DND-41 (cell line): ENCODE measurements around the gene KLRD1.
A peak's percentile ranks its signal among the peaks of the same experiment; 100 is the strongest.

Source experiments
- ATAC-seq: fragments of 200-7000 bp; cut with Tn5 transposase; 3 replicates; pipeline ENCODE4 v1.9.1; 2021; ENCODE audit warnings: low read depth; ENCODE audit not compliant: insufficient read depth
- DNase-seq: peaks from one replicate; pipeline ENCODE4 v3.0.0-alpha.2; 2020
- H2AFZ ChIP-seq: 2 replicates; pipeline ENCODE4 v1.6.0; 2012; ENCODE audit warnings: low read depth, low read length
- H3K27ac ChIP-seq: 2 replicates; pipeline ENCODE4 v1.5.1; 2012; ENCODE audit warnings: low read length, inconsistent platforms
- H3K27me3 ChIP-seq: fragments of 200-600 bp; sonication (generic); 2 replicates; pipeline ENCODE4 v1.6.0; 2012; ENCODE audit warnings: low read length, mild to moderate bottlenecking, inconsistent platforms; ENCODE audit not compliant: insufficient read depth, poor library complexity
- H3K36me3 ChIP-seq: 2 replicates; pipeline ENCODE4 v1.5.1; 2012; ENCODE audit warnings: low read length, inconsistent platforms; ENCODE audit not compliant: insufficient read depth
- H3K4me1 ChIP-seq: 2 replicates; pipeline ENCODE4 v1.5.1; 2012; ENCODE audit warnings: mild to moderate bottlenecking, low read length; ENCODE audit not compliant: insufficient read depth
- H3K4me2 ChIP-seq: 2 replicates; pipeline ENCODE4 v1.6.0; 2012; ENCODE audit warnings: mild to moderate bottlenecking, moderate library complexity, low read length, inconsistent platforms; ENCODE audit not compliant: insufficient read depth
- H3K4me3 ChIP-seq, 2 experiments: fragments of 200-600 bp in 1 of 2; shearing (Covaris generic) in 1 of 2; 2 replicates each; pipeline ENCODE4 v1.5.1; 2012 to 2016; ENCODE audit warnings: inconsistent platforms in 2 of 2, low read length in 2 of 2, mild to moderate bottlenecking in 2 of 2, low read depth in 1 of 2, moderate library complexity in 1 of 2
- H3K79me2 ChIP-seq: 2 replicates; pipeline ENCODE4 v1.6.0; 2012; ENCODE audit warnings: low read length, inconsistent platforms; ENCODE audit not compliant: insufficient read depth
- H3K9ac ChIP-seq: 2 replicates; pipeline ENCODE4 v1.6.0; 2012; ENCODE audit warnings: low read depth, mild to moderate bottlenecking, inconsistent platforms, low read length, moderate library complexity
- H3K9me3 ChIP-seq: 2 replicates; pipeline ENCODE4 v1.5.1; 2012; ENCODE audit warnings: low read length, moderate library complexity, mild to moderate bottlenecking, inconsistent platforms; ENCODE audit not compliant: insufficient read depth, severe bottlenecking
- H4K20me1 ChIP-seq: 2 replicates; pipeline ENCODE4 v1.6.0; 2012; ENCODE audit warnings: low read length; ENCODE audit not compliant: insufficient read depth
- CTCF ChIP-seq: IDR thresholded peaks from 2 replicates; pipeline ENCODE4 v1.5.1; 2012; ENCODE audit warnings: borderline replicate concordance, low read length, moderate library complexity, mild to moderate bottlenecking; ENCODE audit not compliant: poor library complexity, severe bottlenecking; ENCODE audit errors: extremely low read depth
- EZH2 ChIP-seq: IDR thresholded peaks from 3 replicates; pipeline ENCODE4 v1.6.1; 2012; ENCODE audit warnings: borderline replicate concordance, low read depth, mild to moderate bottlenecking, moderate library complexity, low read length, inconsistent platforms; ENCODE audit not compliant: severe bottlenecking

Gene KLRD1

GRCh38 chr12:10361084-10361483 lies 53.4 kb downstream of the KLRD1 start:
- Histone ChIP-seq H3K79me2 (no peaks in the 10 kb centered on the region), H3K4me2 (no peak overlapping the region), H2AFZ (0 out of 2 replicates have a peak overlapping the region, but pooled peaks have one; percentile 10), H3K9ac (no peak overlapping the region), H3K4me1 (peaks cover 32% of the 10 kb centered on the region), H3K4me3 (no peak overlapping the region), H3K36me3 (no peaks in the 10 kb centered on the region), H3K27ac (no peak overlapping the region), H3K9me3 (no peaks in the 10 kb centered on the region), H4K20me1 (no peaks in the 10 kb centered on the region), H3K27me3 (no peaks in the 10 kb centered on the region)
- no peak for ATAC-seq
- no peak for TF ChIP-seq EZH2
- no peak for TF ChIP-seq CTCF
- peak; percentile 21 for DNase-seq

GRCh38 chr12:10361622-10362021 lies 54.0 kb downstream of the KLRD1 start:
- no peak for DNase-seq
- Histone ChIP-seq H3K27me3 (no peaks in the 10 kb centered on the region), H3K4me1 (peaks cover 34% of the 10 kb centered on the region), H2AFZ (no peak overlapping the region; the same call in 1 of the 2 replicates), H3K9me3 (no peaks in the 10 kb centered on the region), H3K9ac (no peak overlapping the region), H3K4me3 (no peak overlapping the region), H3K4me2 (no peak overlapping the region), H4K20me1 (no peaks in the 10 kb centered on the region), H3K79me2 (no peaks in the 10 kb centered on the region), H3K36me3 (no peaks in the 10 kb centered on the region), H3K27ac (no peak overlapping the region)
- TF ChIP-seq CTCF (no peak), EZH2 (no peak)
- ATAC-seq: no peak

DNA sequence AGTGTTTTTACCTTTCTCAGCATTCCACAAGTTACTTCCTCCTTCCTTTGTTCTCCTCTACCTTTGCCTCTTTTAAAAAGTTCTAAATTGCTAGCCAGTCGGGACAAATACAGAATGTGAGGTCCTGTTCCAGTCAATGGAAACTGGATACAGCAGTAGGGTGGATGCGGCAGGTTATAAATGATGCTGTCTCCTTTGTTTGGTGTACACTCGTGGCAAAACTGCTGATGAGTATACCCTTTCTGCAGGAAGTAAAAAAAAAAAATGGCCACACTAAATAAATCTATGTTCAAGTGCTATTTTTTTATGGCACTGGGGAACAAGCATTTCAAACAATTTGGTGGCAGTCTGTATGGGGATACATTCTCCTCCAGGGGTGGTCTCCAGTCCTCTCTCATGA lies 54.7 kb downstream of the KLRD1 start:
- no peak overlapping the region for H2AFZ ChIP-seq
- H3K36me3 ChIP-seq: no peaks in the 10 kb centered on the region
- no peak for TF ChIP-seq CTCF
- DNase-seq (no peak), ATAC-seq (no peak)
- H3K9ac ChIP-seq: no peak overlapping the region
- H4K20me1 ChIP-seq: no peaks in the 10 kb centered on the region
- H3K9me3 ChIP-seq: no peaks in the 10 kb centered on the region
- H3K27me3 ChIP-seq: no peaks in the 10 kb centered on the region
- no peak overlapping the region for H3K27ac ChIP-seq
- H3K79me2 ChIP-seq: no peaks in the 10 kb centered on the region
- H3K4me2 ChIP-seq: no peak overlapping the region
- H3K4me3 ChIP-seq: no peak overlapping the region
- H3K4me1 ChIP-seq: peaks cover 34% of the 10 kb centered on the region
